ENCODE measurements around the gene UNC93B1.

GRCh38 chr11:68016904-68017817 is 13.3 kb upstream of the UNC93B1 start:
- TF ChIP-seq POLR2AphosphoS5 (IDR thresholded peaks at IDR 0.05; ENCODE audit: low read depth, low read length), result no peak
- TF ChIP-seq TAF1 (IDR thresholded peaks at IDR 0.05; ENCODE audit: borderline replicate concordance, low read depth, low read length), result no peak

Measured in GM12892 (cell line).